MCF 10A (cell line): ENCODE data around the gene SRA1. TPM values are rescaled to one million over a fixed set of nuclear protein-coding genes. Genes with fewer than 3 reads are reported as not detected.
A peak's percentile ranks its signal among the peaks of the same experiment; 100 is the strongest.
"Not testable (repeated sequence)": the region's sequence is repeated elsewhere in the genome, so short reads cannot be mapped to it uniquely, and the experiment has no call there.

Experiments
- BruUV-seq: library from RNA; stranded (reverse); fragments of 400-500 nt; replicated peaks from 2 replicates; lab custom pipeline; 2021; lab: Mats Ljungman, UMichigan
- CTCF ChIA-PET: fragments of 300-600 bp; sonication (Branson Sonifier 250); formaldehyde crosslinking; extraction: SDS; loops from one replicate; lab custom pipeline; 2021; ENCODE audit warnings: antibody characterized with exemption, inconsistent platforms; lab: Yijun Ruan, JAX
- POLR2A ChIA-PET: fragments of 300-600, 350-650 bp; sonication (Branson Sonifier 250); formaldehyde crosslinking; extraction: SDS; loops from one replicate; lab custom pipeline; 2020; ENCODE audit warnings: antibody characterized with exemption, inconsistent platforms; lab: Yijun Ruan, JAX
- DNase-seq: peaks from one replicate; pipeline ENCODE4 v3.0.0-alpha.2; 2018; ENCODE audit not compliant: unreplicated experiment
- H3K27ac Mint-ChIP-seq: one replicate; pipeline ENCODE4 v1.8.0; 2022; ENCODE audit warnings: mild to moderate bottlenecking, low read depth, mixed read lengths; ENCODE audit not compliant: unreplicated experiment
- H3K27me3 Mint-ChIP-seq: one replicate; pipeline ENCODE4 v1.8.0; 2022; ENCODE audit warnings: mixed read lengths; ENCODE audit not compliant: insufficient read depth, unreplicated experiment
- H3K36me3 Mint-ChIP-seq: one replicate; pipeline ENCODE4 v1.8.0; 2022; ENCODE audit warnings: mild to moderate bottlenecking, moderate library complexity, mixed read lengths; ENCODE audit not compliant: insufficient read depth, unreplicated experiment
- H3K4me1 Mint-ChIP-seq: one replicate; pipeline ENCODE4 v1.8.0; 2022; ENCODE audit warnings: mixed read lengths; ENCODE audit not compliant: insufficient read depth, unreplicated experiment
- H3K4me3 Mint-ChIP-seq: one replicate; pipeline ENCODE4 v1.8.0; 2022; ENCODE audit warnings: mild to moderate bottlenecking, moderate library complexity, mixed read lengths; ENCODE audit not compliant: unreplicated experiment
- H3K9me3 Mint-ChIP-seq: one replicate; pipeline ENCODE4 v1.8.0; 2022; ENCODE audit warnings: mixed read lengths; ENCODE audit not compliant: unreplicated experiment
- CTCF ChIP-seq: fragments of 200-600 bp; IDR thresholded peaks from one replicate; pipeline ENCODE4 v1.8.0; 2022; ENCODE audit warnings: antibody characterized with exemption, mild to moderate bottlenecking; ENCODE audit not compliant: unreplicated experiment
- intact Hi-C: fragments of 100-400 bp; cut with micrococcal nuclease; formaldehyde crosslinking; loops from 2 replicates; pipeline ENCODE4 v1.14.1; 2022
- total RNA-seq: library from RNA; stranded (reverse); gene quantifications from 2 replicates; pipeline ENCODE4 v1.2.3, GENCODE V29; 2022

The SRA1 gene
- total RNA-seq, 1 experiment from 2014 or later = 107 TPM

GRCh38 chr5:140591747-140592372 is 34.6 kb upstream of the SRA1 start:
- intact Hi-C loops = no loop called here
- no peak overlapping the region for H3K4me3 Mint-ChIP-seq
- ChIA-PET CTCF (interaction anchor here (0.6 to 0.7 kb wide), 6 partner anchors 17 to 458 kb away, joined by 3 read pairs; partner anchors contain the start of gene ZMAT2), POLR2A (interaction anchor here (0.8 to 4.3 kb wide), 5 partner anchors 16 to 56 kb away, joined by 3 to 19 read pairs (median 4); partner anchors contain the start of genes APBB3, CD14, IK and NDUFA2)
- BruUV-seq = no TSS peak
- H3K36me3 Mint-ChIP-seq = no peaks in the 10 kb centered on the region
- no peaks in the 10 kb centered on the region for H3K9me3 Mint-ChIP-seq
- H3K4me1 Mint-ChIP-seq = peaks cover 21% of the 10 kb centered on the region
- no peak for TF ChIP-seq CTCF
- no peak overlapping the region for H3K27ac Mint-ChIP-seq
- no peaks in the 10 kb centered on the region for H3K27me3 Mint-ChIP-seq
- DNase-seq = peak; percentile 81

GRCh38 chr5:140590861-140591260 is 33.6 kb upstream of the SRA1 start:
- H3K36me3 Mint-ChIP-seq = no peaks in the 10 kb centered on the region

GRCh38 chr5:140588311-140589070 is 31.2 kb upstream of the SRA1 start:
- no TSS peak for BruUV-seq
- no peak overlapping the region for H3K4me3 Mint-ChIP-seq
- H3K36me3 Mint-ChIP-seq = no peaks in the 10 kb centered on the region
- H3K27me3 Mint-ChIP-seq = no peaks in the 10 kb centered on the region
- no peaks in the 10 kb centered on the region for H3K9me3 Mint-ChIP-seq
- no peak for DNase-seq
- POLR2A ChIA-PET = interaction anchor here (0.6 to 4.3 kb wide), 9 partner anchors 10 to 372 kb away, joined by 3 to 19 read pairs (median 4); partner anchors contain the start of genes APBB3, IK, NDUFA2 and SLC35A4
- no peak overlapping the region for H3K27ac Mint-ChIP-seq
- no peak for TF ChIP-seq CTCF
- CTCF ChIA-PET = interaction anchor here (0.6 to 1.0 kb wide), 3 partner anchors 14 to 976 kb away, joined by 3 to 5 read pairs (median 4); no protein-coding TSS in a partner anchor
- H3K4me1 Mint-ChIP-seq = peaks cover 10% of the 10 kb centered on the region
- intact Hi-C loops = no loop called here

More at GRCh38 chr5:140590861-140591260, 33.6 kb upstream of the SRA1 start:
- peak; percentile 66 for DNase-seq
- ChIA-PET POLR2A (interaction anchor here (1.5 to 4.3 kb wide), 3 partner anchors 26 to 57 kb away, joined by 3 to 19 read pairs (median 5); partner anchors contain the start of genes APBB3, IK, NDUFA2 and SLC35A4), CTCF (interaction anchor here (0.7 to 2.0 kb wide), 3 partner anchors 10 to 43 kb away, joined by 3 to 8 read pairs (median 4); partner anchors contain the start of gene CD14)
- Mint-ChIP-seq H3K9me3 (no peaks in the 10 kb centered on the region), H3K27me3 (no peaks in the 10 kb centered on the region), H3K4me3 (no peak overlapping the region), H3K27ac (peak overlapping the region; percentile 51), H3K4me1 (peaks cover 18% of the 10 kb centered on the region)
- BruUV-seq = no TSS peak
- TF ChIP-seq CTCF = no peak
- intact Hi-C loops = no loop called here

GRCh38 chr5:140587495-140587894 is 30.2 kb upstream of the SRA1 start:
- H3K27ac Mint-ChIP-seq = no peak overlapping the region
- H3K9me3 Mint-ChIP-seq = no peaks in the 10 kb centered on the region
- intact Hi-C loops = no loop called here
- no peak for TF ChIP-seq CTCF
- ChIA-PET CTCF (interaction anchor here (1.0 kb wide), 1 partner anchor 8 kb away, joined by 3 read pairs; no protein-coding TSS in a partner anchor), POLR2A (no interaction called here)
- no peak overlapping the region for H3K4me3 Mint-ChIP-seq
- BruUV-seq = no TSS peak
- H3K4me1 Mint-ChIP-seq = peaks cover 10% of the 10 kb centered on the region
- H3K27me3 Mint-ChIP-seq = no peaks in the 10 kb centered on the region
- no peak for DNase-seq
- no peaks in the 10 kb centered on the region for H3K36me3 Mint-ChIP-seq

GRCh38 chr5:140579188-140579747 is 22.0 kb upstream of the SRA1 start:
- DNase-seq, H3K27me3 Mint-ChIP-seq, BruUV-seq, intact Hi-C loops, H3K36me3 Mint-ChIP-seq, H3K27ac Mint-ChIP-seq, H3K4me3 Mint-ChIP-seq, H3K4me1 Mint-ChIP-seq, H3K9me3 Mint-ChIP-seq: not testable (repeated sequence)
- POLR2A ChIA-PET = interaction anchor here (0.9 to 1.0 kb wide), 4 partner anchors 10 to 68 kb away, joined by 3 to 9 read pairs (median 4); partner anchors contain the start of genes IK, NDUFA2 and TMCO6
- CTCF ChIA-PET = interaction anchor here (0.9 to 2.2 kb wide), 6 partner anchors 8 to 56 kb away, joined by 3 to 9 read pairs (median 4); partner anchors contain the start of gene CD14
